NCI-H1092 treated with DMSO at 0.1 percent for 48 hours (cell line): ENCODE measurements around the gene UBE2F.
"Not testable (repeated sequence)": the region's sequence is repeated elsewhere in the genome, so short reads cannot be mapped to it uniquely, and the experiment has no call there.

Experiments used
- DNase-seq: peaks from one replicate; lab custom pipeline; 2025; lab: John Stamatoyannopoulos, UW

UBE2F gene

DNA sequence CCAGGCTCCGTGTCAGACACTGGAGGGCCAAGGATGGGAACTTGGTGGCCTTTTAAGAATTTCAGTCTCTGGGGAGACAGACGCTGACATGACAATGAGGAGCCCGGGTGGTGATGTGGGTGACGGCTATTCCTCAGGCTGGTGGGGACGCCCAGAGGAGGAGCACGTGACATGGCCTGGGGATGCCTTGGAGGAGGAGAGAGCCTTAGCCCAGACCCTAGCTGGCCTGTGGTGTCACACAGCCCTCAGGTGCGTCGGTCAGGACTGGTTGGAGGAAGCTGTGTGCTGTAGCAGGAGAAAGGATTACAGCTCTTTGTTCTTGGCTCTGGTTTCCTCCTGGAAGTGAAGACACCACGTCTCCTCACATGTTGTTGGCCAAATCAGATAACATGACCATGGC is 54.0 kb downstream of the UBE2F start:
- no peak for DNase-seq

DNA sequence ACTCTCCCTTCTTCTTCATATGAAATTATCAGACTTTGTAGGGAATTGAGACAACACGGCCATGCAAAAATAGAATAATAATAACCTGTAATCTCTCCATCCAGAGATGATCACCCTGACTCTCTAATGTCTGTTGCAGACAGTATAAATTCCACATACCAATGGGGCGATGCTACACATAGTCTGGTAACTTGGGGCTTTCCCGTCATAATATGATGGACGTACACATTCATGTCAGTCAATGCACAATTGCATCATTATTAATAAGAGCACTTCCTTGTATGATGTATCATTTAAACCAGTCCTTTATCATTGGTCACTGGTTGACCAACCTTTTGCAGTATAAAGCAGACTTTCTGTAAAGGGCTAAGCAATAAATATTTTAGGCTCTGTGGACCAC is 54.5 kb downstream of the UBE2F start:
- DNase-seq: no peak

DNA sequence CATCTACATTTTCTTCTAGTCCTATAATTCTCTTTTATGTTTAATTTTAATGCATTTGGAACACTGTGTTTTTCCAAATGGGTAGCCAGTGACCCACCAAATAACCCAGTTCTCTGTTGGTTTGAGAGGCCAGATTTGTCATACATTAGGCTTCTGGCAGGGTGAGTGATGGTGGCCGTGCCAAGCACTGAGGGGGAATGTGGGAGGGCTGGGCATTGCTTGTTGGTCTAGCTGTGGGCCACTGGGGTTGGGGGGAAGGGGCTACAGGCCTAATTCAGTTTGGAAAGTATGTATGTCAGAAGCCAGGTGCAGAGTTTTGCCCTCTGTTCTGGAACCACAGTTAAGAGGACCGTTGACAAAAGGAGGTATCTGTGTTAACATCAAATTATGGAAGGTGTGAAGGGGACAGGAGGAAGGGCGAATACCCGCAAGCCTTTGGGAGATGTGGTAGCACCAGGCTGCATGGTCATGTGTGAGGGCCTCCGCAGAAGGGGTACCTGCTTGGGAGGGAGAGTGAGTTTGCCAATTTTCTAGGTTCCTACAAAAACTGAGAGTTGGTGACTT is 55.9 kb downstream of the UBE2F start:
- no peak for DNase-seq

DNA sequence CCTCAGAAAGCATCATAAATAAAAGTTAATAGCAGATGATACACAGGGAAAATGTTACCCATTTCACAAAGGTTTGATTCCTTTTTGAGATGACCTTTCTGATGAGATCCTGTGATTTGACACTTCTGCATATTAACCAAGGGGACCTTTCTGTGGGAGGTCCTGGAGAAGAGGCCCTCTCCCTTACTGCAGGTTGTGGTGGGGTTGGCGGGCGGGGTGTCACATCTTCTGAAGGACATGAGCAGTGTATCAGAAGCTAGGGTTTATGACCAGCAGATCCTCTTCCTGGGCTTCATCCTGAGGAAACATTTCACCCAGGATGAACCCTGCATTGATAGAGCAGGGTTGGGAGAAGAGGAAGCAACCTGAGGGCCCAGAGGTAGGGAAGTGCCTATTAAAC is 56.8 kb downstream of the UBE2F start:
- no peak for DNase-seq

DNA sequence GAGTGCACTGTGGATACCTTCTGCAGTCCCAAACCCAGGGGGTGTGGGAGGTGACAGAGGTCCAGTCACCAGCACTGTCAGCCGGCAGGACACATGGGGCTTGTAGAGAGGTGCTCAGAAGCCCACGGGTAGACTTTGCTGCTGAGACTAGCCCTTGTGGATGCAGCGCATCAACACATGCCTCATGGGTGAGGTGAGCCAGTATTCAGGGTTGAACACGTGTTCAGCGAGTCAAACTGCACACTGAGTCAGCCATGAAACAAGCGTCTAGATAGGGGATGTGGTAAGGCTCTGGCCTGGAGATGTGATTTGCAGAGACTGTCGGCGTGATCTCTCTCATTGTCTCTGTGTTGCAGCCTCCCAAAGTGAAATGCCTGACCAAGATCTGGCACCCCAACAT is 58.2 kb downstream of the UBE2F start:
- DNase-seq: no peak

DNA sequence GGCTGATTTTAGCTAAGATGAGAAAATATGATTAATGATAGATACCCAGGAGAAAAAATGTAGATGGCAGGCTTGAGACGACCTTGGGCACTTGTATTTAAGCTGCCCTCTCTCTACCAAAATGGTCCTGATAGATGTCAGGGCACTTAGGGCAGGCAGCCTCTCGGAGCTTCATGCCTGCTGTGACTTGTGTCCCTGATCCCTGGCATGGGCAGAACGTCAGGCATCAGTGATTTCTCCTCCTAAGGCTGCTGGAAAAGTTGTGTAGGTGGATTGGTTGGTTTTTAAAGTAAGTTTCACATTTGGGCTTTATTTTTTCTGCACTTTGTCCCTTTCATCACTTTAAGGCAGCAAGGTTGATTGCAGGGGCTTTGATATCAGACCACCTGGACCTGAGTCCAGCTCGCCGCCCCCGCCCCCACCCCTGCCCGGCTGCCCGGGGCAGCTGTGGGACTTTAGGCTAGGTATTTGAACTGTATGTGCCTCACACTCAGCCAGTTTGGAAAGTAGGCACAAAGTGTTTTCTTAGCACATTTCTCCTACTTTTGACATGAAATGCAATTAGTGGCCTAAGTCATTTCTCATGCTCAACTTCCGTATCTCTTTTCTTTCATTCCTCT is 59.0 kb downstream of the UBE2F start:
- DNase-seq: no peak

DNA sequence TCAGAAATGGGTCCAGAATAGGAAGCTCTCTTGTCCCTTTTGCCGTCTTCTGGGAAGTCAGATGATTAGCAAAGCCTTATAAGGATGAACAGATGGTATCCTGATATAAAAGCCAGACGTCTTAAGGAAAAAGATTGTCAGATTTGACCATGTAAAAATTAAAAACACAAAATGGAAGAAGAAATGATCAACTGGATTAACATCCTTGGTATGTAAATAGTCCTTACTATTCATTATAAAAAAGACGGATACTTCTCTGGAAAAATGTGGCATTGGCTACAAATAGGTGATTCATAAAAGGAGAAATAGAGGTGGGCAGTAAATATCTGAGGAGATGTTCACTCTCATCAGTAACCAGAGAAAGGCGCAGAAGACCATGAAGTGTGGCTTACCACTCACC is 60.2 kb downstream of the UBE2F start:
- DNase-seq: no peak

DNA sequence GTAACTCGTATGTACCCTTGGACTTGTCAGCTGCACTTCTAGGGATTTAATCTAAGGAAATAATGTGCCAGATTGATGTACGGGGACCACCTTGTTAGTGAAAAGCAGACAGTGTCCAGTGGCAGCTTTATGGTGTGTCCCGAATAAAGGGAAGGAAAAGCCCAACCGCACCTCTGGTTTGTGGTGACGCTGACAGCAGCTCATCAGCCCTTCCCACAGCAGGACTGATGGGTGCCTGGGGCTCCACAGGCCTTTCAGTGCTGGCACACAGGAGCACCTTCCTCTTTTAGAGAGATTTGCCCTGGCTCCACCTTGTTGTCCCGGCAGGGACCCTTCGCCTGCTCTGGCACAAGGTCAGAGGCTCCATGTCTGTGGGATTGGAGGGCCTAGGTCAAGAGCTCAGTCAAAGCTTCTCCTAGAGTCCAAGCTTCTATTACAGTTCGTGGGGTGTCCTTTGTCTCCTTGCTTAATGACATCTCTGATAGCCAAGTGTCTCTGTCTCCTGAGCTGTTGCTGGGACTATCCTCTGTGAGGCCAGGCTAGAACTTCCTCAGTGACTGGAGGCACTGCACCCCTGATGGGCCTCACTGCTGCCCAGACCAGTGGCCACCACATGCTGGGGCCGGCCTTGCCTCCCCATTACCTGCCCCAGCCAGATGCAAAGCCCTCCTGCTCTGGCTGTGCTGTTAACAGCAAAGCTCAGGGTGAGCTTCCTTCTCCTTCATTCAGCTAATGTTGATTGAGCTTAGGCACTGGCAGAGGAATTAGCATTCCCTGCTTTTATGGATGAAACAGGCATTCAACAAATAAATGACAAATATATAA is 61.0 kb downstream of the UBE2F start:
- DNase-seq: no peak

DNA sequence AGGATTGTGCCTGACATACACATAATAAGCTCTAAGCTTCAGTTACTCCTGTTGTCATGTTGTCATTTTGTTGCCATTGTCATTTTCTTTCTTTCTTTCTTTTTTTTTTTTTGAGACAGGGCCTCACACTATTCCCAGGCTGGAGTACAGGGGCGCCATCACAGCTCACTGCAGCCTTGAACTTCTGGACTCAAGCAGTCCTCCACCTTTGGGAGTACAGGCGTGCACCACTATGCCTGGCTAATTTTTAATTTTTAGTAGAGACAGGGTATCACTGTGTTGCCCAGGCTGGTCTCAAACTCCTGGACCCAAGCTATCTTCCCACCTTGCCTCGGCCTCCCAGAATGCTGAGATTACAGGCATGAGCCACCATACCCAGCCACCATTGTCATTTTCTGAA is 63.0 kb downstream of the UBE2F start:
- DNase-seq: no peak

DNA sequence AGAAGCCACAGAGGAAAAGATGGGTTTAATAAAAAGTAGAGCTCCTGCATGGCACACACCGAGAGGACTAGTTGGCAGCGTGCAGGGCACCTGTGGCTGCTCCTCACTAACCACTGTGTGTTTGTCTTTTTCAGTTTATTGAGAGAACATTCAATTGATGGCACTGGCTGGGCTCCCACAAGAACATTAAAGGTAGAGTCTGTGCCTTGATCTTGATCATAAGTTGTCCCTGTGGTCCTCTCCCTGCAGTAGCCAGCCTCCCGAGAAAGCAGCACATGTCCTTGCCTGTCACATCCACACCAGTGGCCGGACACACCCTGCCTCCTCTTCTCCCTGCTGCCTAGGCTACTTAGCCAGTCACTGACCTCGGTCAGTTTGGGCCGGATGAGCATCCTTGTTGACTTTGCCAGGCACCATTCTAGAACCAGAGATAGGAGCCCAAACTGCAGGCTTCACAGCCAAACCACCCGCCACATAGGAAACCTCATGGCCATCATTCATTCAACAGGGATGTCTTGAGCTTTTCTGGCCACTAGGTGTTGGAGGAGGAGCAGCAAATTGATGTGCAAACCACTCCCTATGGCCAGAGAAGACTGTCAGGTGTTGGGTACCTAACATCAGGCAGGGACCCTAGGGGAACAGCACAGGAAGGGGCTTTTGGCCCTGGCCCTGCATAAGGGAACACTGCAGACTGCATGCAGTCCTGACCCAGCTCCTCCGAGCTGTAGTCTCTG is 63.8 kb downstream of the UBE2F start:
- no peak for DNase-seq

DNA sequence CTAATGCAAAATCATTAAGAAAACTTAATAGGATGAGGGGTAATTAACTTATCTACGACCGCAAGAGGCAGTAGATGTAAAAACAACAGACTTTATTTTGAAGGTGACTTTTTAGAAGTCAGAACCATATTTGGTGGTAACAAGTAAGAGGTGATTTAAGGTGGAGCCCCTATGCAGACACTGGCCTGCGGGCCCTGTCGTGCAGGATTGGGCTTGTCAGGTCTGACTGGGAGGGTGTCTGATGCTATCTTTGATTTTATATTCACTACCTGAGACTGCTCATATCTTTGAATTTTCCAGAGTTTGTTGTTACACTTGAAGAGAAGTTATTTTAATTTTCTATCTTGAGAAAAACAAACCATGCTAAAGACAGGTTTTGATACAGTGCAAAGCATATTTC is 64.9 kb downstream of the UBE2F start:
- no peak for DNase-seq

DNA sequence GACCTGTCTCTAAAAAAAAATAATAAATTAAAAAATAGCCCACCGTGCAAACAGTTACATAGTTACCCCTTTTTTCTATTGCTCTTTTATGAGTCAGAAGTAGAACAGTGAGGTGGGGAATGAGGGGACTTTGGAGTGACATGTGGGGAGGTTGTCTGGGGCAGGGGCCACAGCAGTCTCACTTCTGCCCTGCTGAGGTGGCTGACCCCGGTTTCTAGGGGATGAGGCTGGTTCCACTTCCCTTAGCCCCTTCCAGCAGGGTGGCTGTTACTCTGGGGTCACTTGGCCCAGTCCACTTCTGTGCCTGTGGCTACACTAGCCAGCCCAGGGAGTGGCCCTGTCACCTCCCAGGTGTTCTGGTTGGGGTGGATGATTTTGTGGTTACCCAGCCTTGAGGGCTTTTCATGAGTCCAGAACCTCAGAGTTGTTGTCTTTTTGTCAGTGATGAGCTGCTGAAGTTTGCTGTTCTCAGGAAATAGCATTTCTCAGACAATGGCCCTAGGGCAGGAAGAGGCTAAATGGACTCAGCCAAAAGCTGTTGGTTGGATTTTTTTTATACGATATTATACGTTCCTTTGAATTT is 66.0 kb downstream of the UBE2F start:
- no peak for DNase-seq

DNA sequence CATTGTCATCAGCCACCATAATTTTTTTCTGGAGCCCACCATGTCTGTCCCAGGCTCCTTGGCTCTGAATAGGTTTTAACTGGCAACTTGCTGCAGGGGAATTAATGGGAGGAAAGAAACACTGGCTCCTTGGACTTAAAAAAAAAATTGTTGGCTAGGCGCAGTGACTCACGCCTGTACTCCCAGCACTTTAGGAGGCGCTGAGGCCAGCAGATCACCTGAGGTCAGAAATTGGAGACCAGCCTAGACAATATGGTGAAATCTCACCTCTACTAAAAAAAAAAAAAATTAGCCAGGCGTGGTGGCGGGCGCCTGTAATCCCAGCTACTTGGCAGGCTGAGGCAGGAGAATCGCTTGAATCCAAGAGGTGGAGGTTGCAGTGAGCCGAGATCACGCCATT is 67.2 kb downstream of the UBE2F start:
- DNase-seq: not testable (repeated sequence)

DNA sequence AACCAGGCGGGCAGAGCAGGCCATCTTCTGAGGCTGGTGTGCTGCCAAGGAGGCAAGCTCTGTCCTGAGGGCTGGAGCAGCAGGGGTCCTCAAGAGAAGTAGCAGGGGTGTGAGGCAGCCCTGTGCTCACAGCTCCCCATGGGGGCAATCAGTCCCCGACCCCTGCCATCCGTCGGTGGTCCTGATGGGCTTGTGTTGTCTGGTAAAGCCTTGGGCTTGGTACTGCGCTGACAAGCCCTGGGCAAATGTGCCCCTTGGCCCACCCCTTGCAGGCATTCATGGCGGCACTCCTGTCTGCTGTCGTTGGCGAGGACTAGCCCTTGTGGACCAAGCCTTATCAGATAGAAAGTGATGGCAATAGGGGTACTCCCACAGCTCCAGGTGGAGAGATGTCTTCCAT is 71.4 kb downstream of the UBE2F start:
- DNase-seq: no peak

DNA sequence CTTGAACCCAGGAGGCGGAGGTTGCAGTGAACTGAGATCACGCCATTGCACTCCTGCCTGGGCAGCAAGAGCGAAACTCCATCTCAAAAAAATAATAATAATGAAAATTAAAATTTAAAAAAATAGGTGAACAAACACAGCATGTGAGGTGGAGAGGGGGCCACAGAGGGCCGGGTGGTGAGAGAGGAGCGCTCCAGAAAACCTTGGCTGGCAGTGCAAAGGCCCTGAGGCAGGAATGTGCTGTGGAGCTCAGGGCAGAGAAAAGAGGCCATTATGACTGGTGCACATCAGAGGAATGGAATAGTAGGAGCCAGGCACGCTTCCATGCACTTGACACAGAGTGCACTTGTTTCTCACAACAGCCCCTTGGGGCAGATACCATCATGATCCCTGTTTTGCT is 72.3 kb downstream of the UBE2F start:
- DNase-seq: no peak

DNA sequence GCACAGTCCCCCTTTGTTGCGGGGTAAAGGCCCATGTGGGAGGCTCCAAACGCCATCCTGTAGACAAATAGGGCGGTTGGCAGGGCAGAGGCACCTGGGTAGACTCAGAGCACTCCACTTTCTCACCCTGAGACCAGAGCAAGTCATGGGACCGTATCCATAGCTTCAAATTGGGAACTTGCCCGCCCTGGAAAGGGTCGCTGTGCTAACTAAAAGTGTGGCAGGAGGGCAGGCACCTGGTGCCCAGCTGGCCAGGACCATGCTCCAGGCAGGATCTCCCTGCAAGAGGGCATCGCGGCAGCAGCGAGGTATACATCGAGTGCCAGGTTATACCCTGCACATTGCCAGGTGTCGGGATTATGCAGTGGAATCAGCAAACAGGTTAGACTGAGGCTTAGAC is 73.2 kb downstream of the UBE2F start:
- DNase-seq: no peak

DNA sequence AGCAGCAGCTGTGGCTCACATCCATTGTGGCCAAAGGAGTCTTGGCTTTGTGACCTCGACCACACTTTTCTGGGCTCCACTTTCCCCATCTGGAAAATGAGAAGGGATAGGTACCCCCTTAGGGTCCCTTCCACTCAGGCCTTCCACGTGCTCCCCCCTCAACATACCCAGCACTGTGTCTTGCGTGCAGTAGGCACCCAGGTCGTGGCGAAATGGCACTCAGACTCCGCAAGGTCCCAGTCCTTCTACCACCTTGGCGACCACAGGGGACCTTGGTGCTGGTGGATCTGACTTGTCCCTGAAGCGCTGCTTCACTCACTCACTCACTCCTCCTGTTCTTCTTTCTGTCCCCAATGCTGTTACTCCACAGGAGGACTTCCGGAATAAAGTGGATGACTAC is 74.1 kb downstream of the UBE2F start:
- DNase-seq: no peak

DNA sequence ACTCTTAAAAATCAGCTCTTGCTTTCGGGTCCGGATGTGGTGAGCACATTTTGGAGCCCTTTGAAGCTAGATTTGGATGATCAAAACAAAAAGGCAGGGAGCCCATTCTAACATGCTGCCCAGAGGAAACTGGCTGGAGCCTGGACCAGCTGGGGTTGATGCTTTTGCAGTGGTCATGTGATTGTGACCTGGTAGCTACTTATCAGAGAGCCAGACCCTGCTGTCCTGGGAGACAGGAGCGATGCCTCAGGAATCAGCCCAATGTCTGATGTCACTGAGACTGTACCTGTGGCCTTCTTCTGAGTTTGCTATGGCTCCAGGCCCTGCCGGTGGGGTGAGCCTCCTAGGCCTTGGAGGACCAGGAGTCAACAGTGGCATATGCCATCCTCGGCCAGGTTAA is 75.3 kb downstream of the UBE2F start:
- DNase-seq: no peak

DNA sequence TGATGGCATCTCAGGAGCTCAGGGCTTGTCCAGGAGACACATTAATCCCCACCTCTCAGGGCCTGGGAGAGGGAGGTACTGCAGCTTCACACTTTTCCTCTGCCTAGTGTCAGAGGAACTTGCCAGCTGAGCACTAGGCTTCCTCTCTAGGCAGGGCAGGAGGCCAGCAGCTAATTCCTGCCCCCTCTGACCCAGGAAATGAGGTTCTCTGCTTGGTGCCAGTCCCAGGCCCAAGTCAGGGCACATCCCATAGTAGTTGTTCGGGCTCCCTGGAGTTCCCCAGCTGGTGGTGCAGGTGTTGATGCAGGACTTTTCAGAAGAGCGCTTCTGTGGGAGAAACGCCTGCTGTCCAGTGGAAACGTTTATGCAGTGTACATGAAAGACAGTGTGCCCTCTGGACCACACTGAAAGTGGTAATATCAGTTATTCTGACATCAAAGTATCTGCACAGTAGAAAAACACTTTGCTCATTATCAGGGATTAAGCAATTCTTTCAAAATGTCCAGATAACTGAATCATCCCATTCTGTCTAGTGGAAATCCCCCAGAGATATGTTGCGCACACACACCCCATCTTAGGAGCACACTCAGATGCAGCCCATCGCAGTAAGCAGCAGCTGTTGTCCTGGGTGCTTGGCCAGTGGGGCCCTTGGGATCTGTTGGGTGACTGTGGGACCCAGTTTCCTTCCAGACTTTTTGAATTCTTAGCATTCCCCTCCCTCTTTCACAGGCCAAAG is 76.2 kb downstream of the UBE2F start:
- DNase-seq: no peak

DNA sequence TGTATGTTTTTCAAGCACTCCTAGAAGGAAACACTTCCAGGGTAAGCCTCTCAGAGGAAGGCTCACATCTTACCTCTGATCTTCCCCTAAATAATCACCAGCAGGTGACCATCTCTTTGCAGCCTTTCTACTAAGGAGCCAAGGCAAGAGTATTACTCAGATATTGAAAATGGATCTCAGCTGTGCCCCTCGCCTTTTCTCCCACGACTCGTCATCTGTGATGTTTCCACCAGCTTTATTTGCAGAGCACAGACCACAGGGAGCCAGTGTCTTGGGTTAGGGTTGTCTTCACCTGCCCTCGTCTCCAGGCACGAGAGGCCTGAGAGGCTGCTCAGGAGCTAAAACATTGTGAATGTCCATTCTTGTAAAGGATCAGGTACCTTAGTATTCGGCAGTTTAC is 77.0 kb downstream of the UBE2F start:
- no peak for DNase-seq

DNA sequence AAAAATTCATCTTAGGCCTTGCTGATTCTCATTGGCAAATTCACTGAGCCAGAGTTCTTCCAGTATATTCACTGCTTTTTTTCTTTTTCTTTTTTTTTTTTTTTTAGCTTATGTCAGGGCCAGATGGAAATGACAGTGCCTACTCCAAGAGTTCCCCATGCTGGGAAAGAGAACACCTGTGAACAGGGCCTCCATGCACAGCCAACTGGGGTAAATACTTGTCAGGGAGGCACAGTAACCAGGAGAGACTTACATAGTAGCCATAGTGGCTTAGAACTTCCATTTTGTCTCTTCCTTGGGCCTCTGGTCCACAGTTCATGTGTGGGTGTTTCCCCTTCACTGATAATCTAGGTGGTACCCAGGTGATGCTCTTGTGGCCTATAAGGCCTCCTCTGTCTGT is 78.8 kb downstream of the UBE2F start:
- no peak for DNase-seq

DNA sequence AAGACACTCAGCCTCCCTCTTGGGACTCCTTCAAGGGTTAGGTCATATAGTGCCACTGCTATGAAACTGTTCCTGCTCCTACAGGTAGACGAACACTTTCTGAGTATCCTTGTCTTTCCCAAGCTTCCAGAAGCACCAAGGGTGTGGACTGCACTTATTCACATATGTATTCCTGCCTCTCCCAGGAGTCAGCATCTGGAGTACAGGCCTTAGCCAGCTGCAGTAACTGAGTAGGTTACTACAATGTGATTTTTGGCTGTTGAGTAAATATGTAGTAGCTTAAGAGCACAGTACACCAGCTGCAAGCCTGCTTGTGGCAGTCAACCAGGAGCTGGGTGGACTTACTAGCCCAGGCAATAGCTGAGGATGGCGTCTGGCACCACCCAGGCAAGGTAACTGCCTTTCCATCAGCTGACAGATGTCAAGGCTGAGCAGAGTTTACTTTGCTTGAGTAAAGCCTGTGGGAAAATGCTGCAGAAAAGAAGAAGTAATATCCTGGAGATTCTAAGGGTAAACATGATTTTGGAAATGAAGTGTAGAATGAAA is 80.0 kb downstream of the UBE2F start:
- no peak for DNase-seq
